Hematopoietic multipotent progenitor cell treated with erythropoietin and hydrocortisone succinate and interleukin-3 and kit ligand, for 17 days (in vitro differentiated cells): Measurements from ENCODE around the gene HEXIM1.

Experiments
- DNase-seq: peaks from one replicate; pipeline ENCODE4 v3.0.0-alpha.2; 2015; ENCODE audit warnings: low spot score

The HEXIM1 gene

DNA sequence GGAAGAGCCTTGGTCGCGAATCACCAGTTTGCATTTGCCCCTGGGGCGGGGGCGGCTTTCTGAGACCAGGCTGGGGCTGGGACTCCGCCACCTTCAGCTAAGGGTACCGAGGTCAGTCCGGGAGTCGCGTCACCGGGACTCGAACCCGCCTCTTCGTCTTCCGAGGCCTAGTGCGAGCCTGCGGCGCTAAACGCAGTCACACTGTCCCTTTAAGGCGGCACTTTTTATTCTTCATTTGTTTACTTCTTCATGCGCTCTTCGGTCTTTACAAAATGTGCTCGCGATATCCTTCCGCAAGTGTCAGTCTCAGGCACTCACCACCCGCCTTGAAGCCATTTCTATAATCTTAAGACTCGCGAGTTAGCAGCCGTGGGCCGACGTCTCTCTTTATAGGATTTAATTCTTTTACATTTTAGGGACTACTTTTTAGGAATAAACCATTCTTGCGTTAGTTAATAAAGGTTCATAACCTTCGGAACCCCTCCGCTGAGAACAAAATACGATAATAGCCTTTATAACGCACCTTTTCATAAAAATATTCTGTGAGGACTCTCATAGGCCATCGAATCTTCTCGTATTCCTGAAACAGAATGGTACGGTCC is 593 bp upstream of the HEXIM1 start:
- DNase-seq = peak; percentile 96

DNA sequence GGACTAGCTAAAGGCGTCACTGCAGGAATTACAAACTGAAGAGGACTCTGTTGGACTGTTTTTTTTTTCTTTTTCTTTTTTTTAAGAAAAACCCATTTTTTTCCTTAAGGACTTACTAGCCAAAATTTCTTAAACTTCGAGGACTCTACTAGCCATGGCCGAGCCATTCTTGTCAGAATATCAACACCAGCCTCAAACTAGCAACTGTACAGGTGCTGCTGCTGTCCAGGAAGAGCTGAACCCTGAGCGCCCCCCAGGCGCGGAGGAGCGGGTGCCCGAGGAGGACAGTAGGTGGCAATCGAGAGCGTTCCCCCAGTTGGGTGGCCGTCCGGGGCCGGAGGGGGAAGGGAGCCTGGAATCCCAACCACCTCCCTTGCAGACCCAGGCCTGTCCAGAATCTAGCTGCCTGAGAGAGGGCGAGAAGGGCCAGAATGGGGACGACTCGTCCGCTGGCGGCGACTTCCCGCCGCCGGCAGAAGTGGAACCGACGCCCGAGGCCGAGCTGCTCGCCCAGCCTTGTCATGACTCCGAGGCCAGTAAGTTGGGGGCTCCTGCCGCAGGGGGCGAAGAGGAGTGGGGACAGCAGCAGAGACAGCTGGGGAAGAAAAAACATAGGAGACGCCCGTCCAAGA is 878 bp downstream of the HEXIM1 start:
- DNase-seq = peak; percentile 94

DNA sequence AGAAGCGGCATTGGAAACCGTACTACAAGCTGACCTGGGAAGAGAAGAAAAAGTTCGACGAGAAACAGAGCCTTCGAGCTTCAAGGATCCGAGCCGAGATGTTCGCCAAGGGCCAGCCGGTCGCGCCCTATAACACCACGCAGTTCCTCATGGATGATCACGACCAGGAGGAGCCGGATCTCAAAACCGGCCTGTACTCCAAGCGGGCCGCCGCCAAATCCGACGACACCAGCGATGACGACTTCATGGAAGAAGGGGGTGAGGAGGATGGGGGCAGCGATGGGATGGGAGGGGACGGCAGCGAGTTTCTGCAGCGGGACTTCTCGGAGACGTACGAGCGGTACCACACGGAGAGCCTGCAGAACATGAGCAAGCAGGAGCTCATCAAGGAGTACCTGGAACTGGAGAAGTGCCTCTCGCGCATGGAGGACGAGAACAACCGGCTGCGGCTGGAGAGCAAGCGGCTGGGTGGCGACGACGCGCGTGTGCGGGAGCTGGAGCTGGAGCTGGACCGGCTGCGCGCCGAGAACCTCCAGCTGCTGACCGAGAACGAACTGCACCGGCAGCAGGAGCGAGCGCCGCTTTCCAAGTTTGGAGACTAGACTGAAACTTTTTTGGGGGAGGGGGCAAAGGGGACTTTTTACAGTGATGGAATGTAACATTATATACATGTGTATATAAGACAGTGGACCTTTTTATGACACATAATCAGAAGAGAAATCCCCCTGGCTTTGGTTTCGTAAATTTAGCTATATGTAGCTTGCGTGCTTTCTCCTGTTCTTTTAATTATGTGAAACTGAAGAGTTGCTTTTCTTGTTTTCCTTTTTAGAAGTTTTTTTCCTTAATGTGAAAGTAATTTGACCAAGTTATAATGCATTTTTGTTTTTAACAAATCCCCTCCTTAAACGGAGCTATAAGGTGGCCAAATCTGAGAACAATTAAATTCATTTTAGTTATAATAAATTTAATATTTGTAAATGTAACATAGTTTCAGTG is 1.7 kb downstream of the HEXIM1 start:
- peak; percentile 79 for DNase-seq

DNA sequence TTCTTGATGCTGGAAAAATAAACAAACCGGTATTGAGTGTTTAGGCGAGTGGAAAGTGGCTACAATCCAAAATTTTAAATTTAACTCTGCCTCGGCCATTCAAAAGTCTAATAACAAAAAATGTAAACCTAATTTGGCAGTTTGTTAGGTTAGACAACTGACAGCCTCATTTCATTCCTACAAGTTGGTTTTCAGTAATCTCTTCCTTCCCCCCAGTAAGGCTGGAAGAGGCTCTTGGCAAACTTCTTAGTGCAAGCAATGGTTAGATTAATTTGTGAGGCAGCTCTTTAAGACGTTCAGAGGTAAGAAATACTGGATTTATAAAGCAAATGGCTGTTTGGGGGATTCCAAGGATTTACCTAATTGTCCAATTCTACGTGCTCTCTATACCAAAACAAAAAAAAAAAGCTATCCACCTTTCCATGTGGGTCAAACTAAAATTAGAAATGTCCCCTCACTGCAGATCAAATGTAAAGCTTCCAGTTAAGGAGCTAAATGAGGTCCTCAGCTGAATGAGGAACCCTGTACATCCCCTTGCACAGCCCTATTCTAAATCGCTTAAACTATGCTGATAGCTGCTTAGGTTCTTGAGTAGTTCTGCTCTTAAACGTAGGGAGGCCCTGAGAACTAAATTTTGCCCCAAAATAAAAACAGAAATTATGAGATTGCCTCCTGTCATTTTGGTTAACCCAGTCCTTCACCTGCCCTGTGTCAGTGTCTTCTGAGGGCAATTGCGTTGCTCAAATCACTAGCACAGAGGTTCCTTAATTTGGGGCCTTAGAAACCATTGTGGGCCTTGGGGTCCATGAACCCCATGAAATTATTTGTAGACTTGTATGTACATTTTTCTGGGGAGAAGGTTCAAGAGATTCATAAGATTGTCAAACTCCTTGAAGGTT is 2.9 kb downstream of the HEXIM1 start:
- peak; percentile 70 for DNase-seq

DNA sequence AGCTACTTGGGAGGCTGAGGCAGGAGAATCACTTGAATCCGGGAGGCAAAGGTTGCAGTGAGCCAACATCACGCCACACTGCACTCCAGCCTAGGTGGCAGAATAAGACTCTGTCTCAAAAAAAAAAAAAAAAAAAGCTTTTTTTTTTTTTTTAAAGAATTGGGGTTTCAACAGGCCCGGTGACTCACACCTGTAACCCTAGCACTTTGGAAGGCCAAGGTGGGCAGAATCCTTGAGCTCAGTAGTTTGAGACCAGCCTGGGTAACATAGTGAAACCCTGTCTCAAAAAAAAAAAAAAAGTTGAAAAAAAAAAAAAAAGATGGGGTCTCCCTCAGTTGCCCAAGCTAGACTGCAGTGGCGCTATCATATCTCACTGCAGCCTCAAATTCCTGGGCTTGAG is 6.8 kb downstream of the HEXIM1 start:
- DNase-seq = peak; percentile 37

DNA sequence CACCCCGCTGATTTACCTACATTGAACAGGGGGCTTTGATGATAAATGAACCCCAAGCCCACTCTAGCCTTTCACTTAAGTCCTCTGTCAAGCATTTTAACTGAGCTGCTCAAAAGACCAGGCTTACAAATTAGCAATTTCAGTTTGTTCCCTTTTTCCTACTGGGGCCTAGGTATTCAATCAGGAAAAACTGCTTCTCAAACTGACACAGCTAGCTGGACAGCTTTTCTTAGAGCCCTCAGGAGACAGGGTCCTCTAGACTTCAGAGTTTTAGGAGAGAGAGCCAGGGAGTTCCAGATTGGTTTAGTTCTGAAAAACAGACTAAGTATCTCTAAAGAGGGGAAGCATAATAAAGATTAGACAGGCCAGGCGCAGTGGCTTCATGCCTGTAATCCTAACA is 7.2 kb downstream of the HEXIM1 start:
- DNase-seq = no peak

DNA sequence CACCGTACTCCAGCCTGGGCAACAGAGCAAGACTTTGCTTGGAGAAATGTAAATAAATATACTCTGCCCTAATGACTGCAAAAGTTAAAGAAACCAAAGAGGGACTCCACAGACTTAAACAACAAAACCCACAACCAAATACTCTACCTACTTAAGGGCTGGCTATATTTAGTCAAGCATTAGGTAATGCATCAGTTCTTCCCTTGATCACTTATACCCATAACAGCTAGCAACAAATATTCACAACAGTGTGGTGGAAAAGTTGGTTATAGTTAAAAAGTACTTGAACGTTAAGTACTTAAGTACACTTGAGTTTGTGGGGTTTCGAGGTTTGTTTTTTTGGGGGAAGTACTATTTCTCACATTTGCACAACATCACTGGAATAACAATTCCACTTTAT is 8.0 kb downstream of the HEXIM1 start:
- no peak for DNase-seq

DNA sequence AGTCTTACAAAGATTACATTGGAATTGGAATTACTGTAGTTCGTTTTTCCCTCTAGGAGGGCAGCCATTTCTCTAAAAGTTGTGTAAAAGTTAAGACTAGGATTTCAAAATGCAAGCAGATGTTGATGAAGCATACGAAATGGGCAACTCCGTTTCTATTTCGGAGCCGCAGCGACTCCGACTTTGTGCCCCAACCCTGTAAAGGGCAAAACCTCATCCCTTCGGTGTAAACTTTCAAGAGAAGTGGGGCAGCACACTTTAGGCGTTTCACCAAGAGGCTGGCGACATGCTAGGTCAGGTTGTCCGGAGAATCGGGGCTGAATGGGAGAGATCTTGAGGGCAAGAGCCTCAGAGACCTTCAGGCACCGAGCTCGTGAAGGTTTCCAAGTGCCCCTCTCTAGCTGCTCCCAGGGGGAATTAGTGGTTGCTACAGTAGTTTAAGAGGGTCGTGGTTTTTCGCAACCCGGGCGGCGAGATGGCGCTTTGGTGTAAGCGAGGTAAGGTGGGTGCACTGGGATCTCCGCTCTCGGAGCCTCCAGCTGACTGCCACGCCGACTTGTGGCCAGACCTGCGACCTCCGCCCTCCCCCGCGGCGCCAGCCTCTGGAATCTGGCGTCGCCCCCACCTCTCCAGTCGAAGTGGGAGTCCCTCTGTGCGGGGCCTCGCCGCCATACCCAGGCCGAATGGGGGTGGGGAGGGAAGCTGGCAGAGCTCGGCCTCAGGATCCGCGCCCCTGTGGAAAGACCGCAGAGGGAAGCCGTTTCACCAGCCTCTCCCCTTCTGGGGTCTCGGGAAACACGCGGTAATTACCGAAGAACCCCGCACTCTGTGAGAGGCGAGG is 12.4 kb downstream of the HEXIM1 start:
- DNase-seq = peak; percentile 84

DNA sequence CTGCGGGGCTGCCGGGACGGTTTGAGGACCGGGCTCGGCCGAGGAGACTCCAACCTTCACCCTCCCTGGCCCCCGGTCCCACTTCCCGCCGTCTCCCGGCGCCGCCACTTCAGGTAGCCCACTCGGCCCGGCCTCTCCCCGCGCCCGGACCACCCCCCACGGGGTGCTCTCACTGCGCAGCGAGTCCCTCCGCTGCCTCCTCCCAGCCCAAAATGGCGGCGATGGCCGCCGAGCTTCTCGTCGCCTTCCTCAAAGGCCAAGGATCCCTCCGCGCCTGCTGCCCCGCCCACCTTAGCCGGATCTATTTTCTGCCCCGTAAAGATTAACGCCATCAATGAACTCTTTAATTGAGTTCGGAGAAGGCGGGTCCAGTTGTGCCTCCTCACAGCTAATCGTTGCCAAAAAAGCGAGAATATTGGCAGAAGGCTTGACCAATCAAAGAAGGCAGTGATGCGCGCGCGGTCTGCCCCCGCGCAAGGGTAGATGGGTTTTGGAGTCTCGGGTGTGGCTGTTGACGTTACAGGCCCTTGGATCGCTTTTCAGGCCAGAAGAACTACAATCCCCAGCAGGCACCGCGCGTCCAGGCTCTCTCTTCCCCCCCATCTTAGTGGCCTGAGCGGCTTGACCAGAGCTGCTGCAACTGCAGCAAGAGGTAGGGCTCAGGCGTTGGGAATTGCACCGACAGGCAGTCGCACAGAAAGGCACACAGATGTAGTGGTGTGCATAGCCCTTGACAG is 13.2 kb downstream of the HEXIM1 start, which contains the start of gene HEXIM2:
Gene HEXIM2, plus strand, starts transcription at position 588 of the 737 bp plus-strand sequence. CDS start 919 bp downstream, outside the sequence.
- DNase-seq = peak; percentile 100

DNA sequence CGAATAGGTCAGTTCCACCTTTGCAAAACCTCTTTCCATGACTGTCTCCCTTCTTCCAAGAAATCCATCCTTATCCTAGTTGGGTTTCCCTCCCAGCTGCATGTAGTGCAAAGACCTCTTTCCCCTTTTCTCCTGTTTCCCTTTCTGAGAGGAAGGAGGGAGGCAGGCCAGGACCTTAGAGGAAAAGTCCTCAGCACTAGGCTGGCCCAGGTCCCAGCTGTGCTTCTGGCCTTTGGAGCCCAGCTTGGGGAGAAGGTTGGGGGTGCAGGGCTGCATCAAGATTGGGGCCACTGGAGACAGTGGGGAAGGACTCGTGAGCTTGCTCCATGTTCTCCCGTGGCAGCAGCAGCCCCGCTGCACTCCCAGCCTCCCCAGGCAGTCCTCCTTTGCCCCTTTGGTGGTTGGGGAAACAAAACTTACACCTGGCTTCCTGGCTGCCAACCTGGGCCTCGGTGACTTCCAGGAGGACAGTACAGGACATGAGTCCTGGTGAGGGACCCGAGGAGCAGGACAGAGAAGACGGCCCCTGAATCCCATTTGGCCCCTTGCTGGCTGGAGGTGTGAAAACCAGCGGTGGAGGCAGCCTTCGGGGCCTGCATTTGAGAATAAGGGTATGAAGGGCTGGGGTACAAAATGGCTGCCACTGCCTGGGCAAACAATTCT is 13.9 kb downstream of the HEXIM1 start:
- DNase-seq = no peak

DNA sequence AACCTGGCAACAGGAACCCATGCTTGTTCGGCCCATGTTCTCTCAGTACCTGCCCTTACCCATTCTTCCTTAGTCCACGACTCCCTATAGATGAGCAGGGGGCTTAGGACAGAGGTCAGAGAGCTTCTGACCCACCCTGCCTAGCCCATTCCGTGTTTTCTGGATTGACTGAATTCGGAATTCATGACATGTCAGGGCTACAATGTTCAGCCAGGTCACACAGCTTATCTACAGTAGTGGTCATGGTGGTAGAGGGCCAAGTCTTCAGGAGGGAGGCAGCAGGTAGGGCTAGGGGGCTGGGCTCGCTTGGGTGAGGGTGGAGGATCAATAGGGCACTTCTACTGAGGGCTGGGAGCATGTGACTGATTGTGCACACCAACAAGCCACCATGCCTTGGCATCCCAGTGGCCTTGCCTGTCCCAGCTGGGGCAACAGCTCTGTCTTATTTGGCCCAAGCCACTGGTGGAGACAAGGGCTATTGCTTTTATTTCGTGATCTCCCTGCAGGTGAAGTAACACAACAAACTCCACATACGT is 16.5 kb downstream of the HEXIM1 start:
- no peak for DNase-seq

DNA sequence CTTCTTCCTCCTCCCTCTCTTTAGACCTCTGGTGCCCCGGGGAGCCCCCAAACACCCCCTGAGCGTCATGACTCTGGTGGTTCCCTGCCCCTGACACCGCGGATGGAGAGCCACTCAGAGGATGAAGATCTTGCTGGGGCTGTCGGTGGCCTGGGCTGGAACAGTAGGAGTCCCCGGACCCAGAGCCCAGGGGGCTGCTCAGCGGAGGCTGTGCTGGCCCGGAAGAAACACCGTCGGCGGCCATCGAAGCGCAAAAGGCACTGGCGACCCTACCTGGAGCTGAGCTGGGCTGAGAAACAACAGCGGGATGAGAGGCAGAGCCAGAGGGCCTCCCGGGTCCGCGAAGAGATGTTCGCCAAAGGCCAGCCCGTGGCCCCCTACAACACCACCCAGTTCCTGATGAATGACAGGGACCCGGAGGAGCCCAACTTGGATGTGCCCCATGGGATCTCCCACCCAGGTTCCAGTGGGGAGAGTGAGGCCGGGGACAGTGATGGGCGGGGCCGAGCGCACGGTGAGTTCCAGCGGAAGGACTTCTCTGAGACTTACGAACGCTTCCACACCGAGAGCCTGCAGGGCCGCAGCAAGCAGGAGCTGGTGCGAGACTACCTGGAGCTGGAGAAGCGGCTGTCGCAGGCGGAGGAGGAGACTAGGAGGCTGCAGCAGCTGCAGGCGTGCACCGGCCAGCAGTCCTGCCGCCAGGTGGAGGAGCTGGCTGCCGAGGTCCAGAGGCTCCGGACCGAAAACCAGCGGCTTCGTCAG is 20.9 kb downstream of the HEXIM1 start:
- DNase-seq = peak; percentile 4

DNA sequence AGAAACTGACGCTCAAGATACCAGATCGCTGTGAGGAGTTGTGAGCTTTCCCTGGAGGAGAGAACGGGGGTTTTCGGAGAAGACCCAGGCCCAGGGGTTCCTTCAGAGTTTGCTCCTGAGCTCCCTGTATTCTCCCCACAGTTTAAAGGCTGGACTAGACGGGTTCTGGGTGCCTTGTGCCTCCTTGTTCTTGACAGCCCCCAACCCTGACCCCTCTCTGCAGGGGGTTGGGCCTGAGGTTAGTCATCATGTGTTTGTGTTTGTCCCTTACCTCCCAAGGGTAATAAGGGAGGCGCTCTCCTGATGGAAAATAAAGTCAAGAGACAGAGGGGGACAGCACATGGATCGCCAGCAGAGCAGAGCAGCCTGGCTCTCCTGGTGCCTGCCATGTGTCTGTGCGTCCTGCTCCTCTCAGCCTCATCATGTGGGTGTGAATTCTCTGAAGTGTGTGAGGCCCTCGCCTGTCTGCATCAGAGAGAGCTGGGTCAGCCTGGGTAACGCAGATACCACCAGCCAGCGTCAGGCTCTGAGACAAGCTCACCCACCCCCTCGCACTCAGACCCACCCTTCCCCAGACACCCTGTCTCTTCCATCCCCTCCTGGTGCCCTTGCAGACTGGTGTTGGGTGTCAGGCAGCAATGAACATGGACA is 22.1 kb downstream of the HEXIM1 start:
- peak; percentile 3 for DNase-seq

DNA sequence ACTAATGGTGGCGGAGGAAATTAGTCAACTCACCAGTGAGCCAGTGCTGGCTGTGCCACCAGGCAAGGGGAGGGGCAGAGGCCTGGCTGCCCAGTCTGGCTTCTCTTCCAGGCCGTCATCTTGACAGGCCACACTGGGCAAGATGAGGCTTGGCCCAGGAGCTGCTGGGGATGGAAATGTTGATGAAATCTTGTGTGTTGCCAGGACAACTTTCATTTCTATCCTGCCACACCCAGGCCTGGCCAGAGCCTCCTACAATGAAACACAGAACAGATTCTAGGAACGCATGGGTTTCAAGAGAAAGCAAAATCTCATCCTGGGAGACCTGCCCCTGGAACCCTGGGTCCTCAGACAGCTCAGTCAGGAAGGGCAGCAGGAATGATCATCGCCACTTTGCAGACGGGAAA is 22.7 kb downstream of the HEXIM1 start:
- DNase-seq = peak; percentile 19

DNA sequence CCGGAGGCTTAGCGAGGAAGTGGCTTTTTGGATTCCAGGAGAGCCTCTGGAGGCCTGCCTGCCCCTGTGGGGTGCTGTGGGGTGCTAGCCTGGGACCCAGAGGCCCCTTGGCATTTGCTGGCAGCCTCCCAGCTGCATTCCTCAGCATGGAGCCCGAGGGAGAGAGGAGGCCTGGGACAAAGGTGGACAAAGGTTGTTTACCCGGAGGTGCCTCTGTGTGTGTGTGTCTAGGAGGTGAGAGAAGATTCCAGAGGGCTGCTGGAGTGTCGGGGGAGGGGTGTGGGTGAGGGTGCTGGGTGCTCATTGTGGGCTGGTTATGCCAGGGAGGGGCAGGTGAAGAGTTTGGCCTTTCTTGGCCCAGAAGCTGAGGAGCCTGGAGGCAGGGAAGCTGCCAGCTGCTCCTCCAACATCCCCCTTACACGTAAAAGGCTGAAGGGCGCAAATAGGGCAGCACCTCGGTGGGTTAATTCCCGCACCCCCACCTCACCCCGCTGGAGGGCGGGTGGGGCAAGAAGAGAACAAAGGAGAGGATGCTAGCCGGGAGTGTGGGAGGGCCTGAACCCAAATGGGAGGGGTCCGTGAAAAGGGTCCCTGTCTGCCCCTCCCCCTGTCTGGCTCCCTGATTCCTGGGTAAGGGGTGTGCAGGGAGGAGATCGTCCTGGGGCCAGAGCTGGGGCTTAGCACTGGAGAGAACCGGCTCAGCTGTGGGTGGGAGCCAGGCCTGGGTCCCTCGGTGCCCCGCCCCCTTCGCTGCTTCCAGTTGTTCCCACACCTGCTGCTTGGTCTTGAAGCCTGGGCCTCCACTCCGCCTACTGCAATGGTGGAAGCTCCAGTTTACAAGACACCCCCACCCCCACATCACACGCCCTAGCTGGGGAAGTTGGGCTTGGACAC is 23.3 kb downstream of the HEXIM1 start:
- DNase-seq = peak; percentile 6

DNA sequence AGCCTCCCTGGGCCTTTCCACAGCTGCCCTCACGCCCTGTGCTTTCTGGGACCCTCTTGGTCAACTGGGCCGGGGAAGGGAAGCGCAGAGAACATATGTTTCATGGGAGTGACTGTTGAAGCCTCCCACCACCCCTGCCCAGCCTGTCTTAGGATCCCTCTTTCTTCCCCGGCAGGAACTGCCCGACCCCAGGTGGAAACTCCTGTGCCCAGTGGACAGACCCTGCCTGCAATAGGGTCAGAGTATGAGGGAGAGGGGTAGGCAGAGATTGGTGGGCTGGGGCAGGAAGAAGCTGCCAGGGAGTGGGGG is 23.9 kb downstream of the HEXIM1 start:
- no peak for DNase-seq
